A549 (cell line): ENCODE data around the gene NXT1. TPM values are rescaled to one million over a fixed set of nuclear protein-coding genes. Genes with fewer than 3 reads are reported as not detected.

Source experiments
- ATAC-seq, 2 experiments: fragments of 200-7000 bp in 1 of 2; fragments of >200 bp in 1 of 2; cut with Nextera tagmentation in 1 of 2; cut with Tn5 transposase in 1 of 2; 3 replicates each; pipeline versions ENCODE4 v1.8.0 to v1.9.1; 2018 to 2020; ENCODE audit warnings: mild to moderate bottlenecking in 1 of 2, moderate library complexity in 1 of 2
- CTCF ChIA-PET: fragments of 300-600 bp; sonication (Branson Sonifier 250); formaldehyde crosslinking; extraction: SDS; loops from one replicate; lab custom pipeline; 2021; ENCODE audit warnings: antibody characterized with exemption, inconsistent platforms; lab: Yijun Ruan, JAX
- POLR2A ChIA-PET: fragments of 350-600 bp; formaldehyde crosslinking; extraction: SDS; loops from one replicate; lab custom pipeline; 2021; ENCODE audit warnings: antibody characterized with exemption, inconsistent platforms; lab: Yijun Ruan, JAX
- DNase-seq, 2 experiments: peaks; one replicate each; pipeline versions ENCODE4 v3.0.0 to v3.0.0-alpha.2; 2011 to 2016; ENCODE audit warnings: low read depth in 1 of 2, low spot score in 1 of 2
- FAIRE-seq: peaks from 2 replicates; lab custom pipeline; 2011; peaks lifted over from hg19 to GRCh38; lab: Jason Lieb, UNC
- H3K27ac ChIP-seq, 2 experiments: fragments of >200 bp; sonication (Bioruptor Twin); formaldehyde crosslinking; 3 replicates each; pipeline ENCODE4 v1.5.1; 2016 to 2017
- H3K4me1 ChIP-seq: fragments of >200 bp; sonication (Bioruptor Twin); formaldehyde crosslinking; 3 replicates; pipeline ENCODE4 v1.6.1; 2016
- H3K4me2 ChIP-seq: fragments of >200 bp; sonication (Bioruptor Twin); formaldehyde crosslinking; 3 replicates; pipeline ENCODE4 v1.6.1; 2016
- H3K4me3 ChIP-seq: fragments of >200 bp; sonication (Bioruptor Twin); formaldehyde crosslinking; 3 replicates; pipeline ENCODE4 v1.5.1; 2016
- H3K9me3 ChIP-seq: fragments of >200 bp; sonication (Bioruptor Twin); formaldehyde crosslinking; 3 replicates; pipeline ENCODE4 v1.6.1; 2016
- BCL3 ChIP-seq: fragments of >200 bp; sonication (Bioruptor Twin); formaldehyde crosslinking; IDR thresholded peaks from 3 replicates; pipeline ENCODE4 v1.6.1; 2016
- BHLHE40 ChIP-seq: IDR thresholded peaks from 2 replicates; pipeline ENCODE4 v1.6.1; 2012; ENCODE audit warnings: low read depth, low read length, inconsistent platforms
- CTCF ChIP-seq: fragments of >200 bp; sonication (Bioruptor Twin); formaldehyde crosslinking; IDR thresholded peaks from 3 replicates; pipeline ENCODE4 v1.5.1; 2016
- EHF ChIP-seq: fragments of 250-450 bp; sonication (Bioruptor Pico); IDR thresholded peaks from 2 replicates; pipeline ENCODE4 v1.5.0; 2020; ENCODE audit warnings: mild to moderate bottlenecking
- FOSL2 ChIP-seq, 2 experiments: fragments of 450-650 bp in 1 of 2; fragments of >200 bp in 1 of 2; sonication (Bioruptor Twin) in 1 of 2; formaldehyde crosslinking; IDR thresholded peaks; 2 replicates each; pipeline versions ENCODE4 v1.5.0 to v1.6.1; 2016 to 2020; ENCODE audit warnings: mild to moderate bottlenecking in 1 of 2, moderate library complexity in 1 of 2
- HOXB5 ChIP-seq: fragments of 250-450 bp; sonication (Bioruptor Pico); IDR thresholded peaks from 2 replicates; pipeline ENCODE4 v1.5.0; 2020; ENCODE audit warnings: mild to moderate bottlenecking, moderate library complexity
- KDM5A ChIP-seq: fragments of 200-600 bp; sonication (generic); IDR thresholded peaks from 2 replicates; pipeline ENCODE4 v1.6.1; 2016; ENCODE audit warnings: antibody characterized with exemption, mild to moderate bottlenecking
- MYC ChIP-seq: IDR thresholded peaks from 2 replicates; pipeline ENCODE4 v1.6.1; 2012; ENCODE audit warnings: mild to moderate bottlenecking, inconsistent platforms, low read length, improper control_type of control experiment, borderline replicate concordance
- NFE2L2 ChIP-seq: fragments of 150-350 bp; conservative IDR thresholded peaks from 2 replicates; pipeline ENCODE4 v1.6.1; 2014; ENCODE audit warnings: low read length
- REST ChIP-seq: fragments of 200-600 bp; sonication (generic); IDR thresholded peaks from 2 replicates; pipeline ENCODE4 v1.6.1; 2016; ENCODE audit warnings: antibody characterized with exemption, mild to moderate bottlenecking, moderate library complexity
- RFX5 ChIP-seq: fragments of 450-650 bp; IDR thresholded peaks from 2 replicates; pipeline ENCODE4 v1.7.1; 2014; ENCODE audit warnings: antibody characterized with exemption, mild to moderate bottlenecking, moderate library complexity
- USF2 ChIP-seq: fragments of 450-650 bp; IDR thresholded peaks from 2 replicates; pipeline ENCODE4 v1.6.1; 2014; ENCODE audit warnings: antibody characterized with exemption
- ZNF302 ChIP-seq: fragments of 250-450 bp; sonication (Bioruptor Pico); IDR thresholded peaks from 2 replicates; pipeline ENCODE4 v1.9.0; 2021; ENCODE audit warnings: inconsistent platforms, mild to moderate bottlenecking, moderate library complexity
- WGBS: methylation state at CpG from one replicate; pipeline ENCODE4 v1.1.6; 2017; ENCODE audit errors: missing lambda C conversion rate; 5-methylcytosine and 5-hydroxymethylcytosine counted together
- polyA plus RNA-seq, 4 experiments: library from polyadenylated mRNA; depleted of rRNA in 3 of 4; stranded (reverse); fragments of >200 nt; fragmentation: RNase III in 1 of 4; extraction: RNeasy Plus Mini Kit Qiagen cat#74134 plus additional on column Dnase treatment in 1 of 4; gene quantifications; 2 replicates in 3 of 4; 3 replicates in 1 of 4; pipeline ENCODE4 v1.2.3, GENCODE V29; 2011 to 2017
- TF ChIP-seq, protein P1 (sequence below): fragments of 250-450 bp; sonication (Bioruptor Pico); IDR thresholded peaks from 2 replicates; pipeline ENCODE4 v1.5.0; 2020; ENCODE audit warnings: low read depth, mild to moderate bottlenecking, moderate library complexity

The NXT1 gene
- polyA plus RNA-seq, 2 of the 4 experiments (the other 2 are of a cell fraction) = 45.1 to 71.8 TPM

DNA sequence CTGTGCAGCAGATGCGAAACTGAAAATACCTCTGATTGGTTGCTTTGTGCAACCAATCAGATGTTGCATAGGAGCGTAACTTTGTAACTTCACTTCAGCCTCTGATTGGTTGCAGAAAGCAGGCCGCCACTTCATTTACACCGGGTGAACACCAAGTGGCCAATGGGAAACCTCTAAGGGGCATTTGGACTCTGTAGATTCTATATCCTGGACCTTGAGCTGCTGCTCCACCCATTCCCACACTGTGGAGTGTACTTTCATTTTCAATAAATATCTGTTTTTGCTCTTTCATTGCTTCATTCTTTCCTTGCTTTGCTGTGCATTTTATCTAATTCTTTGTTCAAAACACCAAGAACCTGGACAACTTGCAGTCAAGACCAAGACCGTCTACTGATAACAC, 14.1 kb upstream of the NXT1 start:
- Histone ChIP-seq H3K4me3 (no peak overlapping the region), H3K4me1 (no peaks in the 10 kb centered on the region), H3K9me3 (no peaks in the 10 kb centered on the region), H3K4me2 (no peak overlapping the region), H3K27ac (no peak overlapping the region)
- 83% methylated on average over 5 of the region's 5 CpGs for WGBS
- FAIRE-seq (no peak), ATAC-seq (no peak), DNase-seq (no peak)
- CTCF ChIA-PET = interaction anchor here (0.7 to 14.6 kb wide), 6 partner anchors 13 to 646 kb away, joined by 3 to 378 read pairs (median 40); partner anchors contain the start of gene THBD
- POLR2A ChIA-PET = no interaction called here
- TF ChIP-seq ZNF302 (CRISPR knock-in tag) (no peak), MYC (no peak)

GRCh38 chr20:23337312-23337711, 13.3 kb upstream of the NXT1 start:
- ChIA-PET POLR2A (no interaction called here), CTCF (interaction anchor here (1.0 to 14.6 kb wide), 7 partner anchors 12 to 1003 kb away, joined by 3 to 378 read pairs (median 5); partner anchors contain the start of gene THBD)
- DNase-seq = no peak
- no peak for ATAC-seq
- no peak for FAIRE-seq
- H3K4me2 ChIP-seq = no peak overlapping the region
- TF ChIP-seq BCL3 = no peak
- no peaks in the 10 kb centered on the region for H3K4me1 ChIP-seq
- no peaks in the 10 kb centered on the region for H3K9me3 ChIP-seq
- H3K4me3 ChIP-seq = no peak overlapping the region
- H3K27ac ChIP-seq = no peak overlapping the region

DNA sequence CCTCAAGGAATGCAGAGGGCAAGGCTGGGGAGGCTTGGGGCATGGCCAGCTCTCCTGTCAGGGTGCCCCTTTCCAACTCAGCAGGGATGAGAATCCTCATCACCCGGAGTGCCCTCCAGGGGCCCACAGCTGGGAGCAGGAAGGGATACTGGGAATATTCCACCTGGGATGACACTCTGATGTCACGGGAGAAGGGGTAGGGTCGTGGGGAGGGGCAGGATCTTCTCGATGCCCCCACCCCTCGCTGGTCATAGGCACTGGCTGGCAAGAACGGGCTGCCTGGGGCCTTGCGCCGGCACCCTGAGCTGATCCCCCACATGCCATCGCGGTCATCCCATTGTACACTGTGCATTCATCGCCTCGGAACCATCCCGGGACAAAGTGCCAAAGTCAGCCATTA, 10.6 kb upstream of the NXT1 start:
- FAIRE-seq (no peak), ATAC-seq (peak; percentile 9 to 32; a peak in 3 of 6 replicates), DNase-seq (no peak)
- TF ChIP-seq KDM5A (no peak), NFE2L2 (no peak), HOXB5 (CRISPR knock-in tag) (no peak), FOSL2 (IDR thresholded peaks at IDR 0.05) (no peak), FOSL2 (CRISPR knock-in tag; IDR thresholded peaks at IDR 0.05) (no peak), RFX5 (no peak), CTCF (no peak), USF2 (no peak), BHLHE40 (no peak), REST (no peak), EHF (CRISPR knock-in tag) (no peak)
- TF ChIP-seq, protein P1, sequence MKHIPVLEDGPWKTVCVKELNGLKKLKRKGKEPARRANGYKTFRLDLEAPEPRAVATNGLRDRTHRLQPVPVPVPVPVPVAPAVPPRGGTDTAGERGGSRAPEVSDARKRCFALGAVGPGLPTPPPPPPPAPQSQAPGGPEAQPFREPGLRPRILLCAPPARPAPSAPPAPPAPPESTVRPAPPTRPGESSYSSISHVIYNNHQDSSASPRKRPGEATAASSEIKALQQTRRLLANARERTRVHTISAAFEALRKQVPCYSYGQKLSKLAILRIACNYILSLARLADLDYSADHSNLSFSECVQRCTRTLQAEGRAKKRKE (CRISPR knock-in tag) = no peak
- H3K27ac ChIP-seq = peak overlapping the region; percentile 6 to 60; a peak in 5 of 6 replicates
- no peaks in the 10 kb centered on the region for H3K4me1 ChIP-seq
- WGBS = 77% methylated on average over 10 of the region's 13 CpGs
- CTCF ChIA-PET = interaction anchor here (0.7 to 14.6 kb wide), 64 partner anchors 9 to 1026 kb away, joined by 3 to 378 read pairs (median 5); partner anchors contain the start of genes FOXA2, NXT1 and THBD
- H3K4me3 ChIP-seq = no peak overlapping the region
- H3K9me3 ChIP-seq = no peaks in the 10 kb centered on the region
- POLR2A ChIA-PET = interaction anchor here (1.3 to 4.5 kb wide), 5 partner anchors 10 to 649 kb away, joined by 4 to 48 read pairs (median 9); partner anchors contain the start of genes NXT1 and THBD
- no peak overlapping the region for H3K4me2 ChIP-seq
